Measurements from ENCODE around the gene HBA1.
"Not testable (repeated sequence)": the region's sequence is repeated elsewhere in the genome, so short reads cannot be mapped to it uniquely, and the experiment has no call there.

Gene HBA1

GRCh38 chr16:162271-162991 is 14.0 kb upstream of the HBA1 start:
- H4K20me1 ChIP-seq (ENCODE audit: control insufficient read depth, insufficient read depth, low read depth, low read length), result no peaks in the 10 kb centered on the region; the same call in 1 of the 2 replicates
- H3K9me3 ChIP-seq (ENCODE audit: control insufficient read depth, insufficient read depth, low read length), result no peaks in the 10 kb centered on the region
- peaks cover 9% of the 10 kb centered on the region; the same call in 1 of the 2 replicates for H3F3A ChIP-seq (ENCODE audit: control insufficient read depth, insufficient read depth)
- H3K4me1 ChIP-seq (ENCODE audit: control insufficient read depth, low read length), result peaks cover 27% of the 10 kb centered on the region
- peaks cover 31% of the 10 kb centered on the region for H3K27me3 ChIP-seq (ENCODE audit: control insufficient read depth, low read length)
- no peak overlapping the region for H3K4me2 ChIP-seq (ENCODE audit: low read length)
- no peak overlapping the region for H3K4me3 ChIP-seq (ENCODE audit: low read length)
- no peaks in the 10 kb centered on the region for H3K36me3 ChIP-seq (ENCODE audit: control insufficient read depth, low read length)
- no peak overlapping the region for H3K27ac ChIP-seq (ENCODE audit: low read depth, low read length)
- no peaks in the 10 kb centered on the region for H3K79me2 ChIP-seq (ENCODE audit: control insufficient read depth, low read length)
- H3K9me2 ChIP-seq (replicated peaks; ENCODE audit: control insufficient read depth, low read length), result no peaks in the 10 kb centered on the region
- TF ChIP-seq EZH2phosphoT487 (IDR thresholded peaks at IDR 0.05; ENCODE audit: borderline replicate concordance, low read length), result no peak
- TF ChIP-seq, protein P1, sequence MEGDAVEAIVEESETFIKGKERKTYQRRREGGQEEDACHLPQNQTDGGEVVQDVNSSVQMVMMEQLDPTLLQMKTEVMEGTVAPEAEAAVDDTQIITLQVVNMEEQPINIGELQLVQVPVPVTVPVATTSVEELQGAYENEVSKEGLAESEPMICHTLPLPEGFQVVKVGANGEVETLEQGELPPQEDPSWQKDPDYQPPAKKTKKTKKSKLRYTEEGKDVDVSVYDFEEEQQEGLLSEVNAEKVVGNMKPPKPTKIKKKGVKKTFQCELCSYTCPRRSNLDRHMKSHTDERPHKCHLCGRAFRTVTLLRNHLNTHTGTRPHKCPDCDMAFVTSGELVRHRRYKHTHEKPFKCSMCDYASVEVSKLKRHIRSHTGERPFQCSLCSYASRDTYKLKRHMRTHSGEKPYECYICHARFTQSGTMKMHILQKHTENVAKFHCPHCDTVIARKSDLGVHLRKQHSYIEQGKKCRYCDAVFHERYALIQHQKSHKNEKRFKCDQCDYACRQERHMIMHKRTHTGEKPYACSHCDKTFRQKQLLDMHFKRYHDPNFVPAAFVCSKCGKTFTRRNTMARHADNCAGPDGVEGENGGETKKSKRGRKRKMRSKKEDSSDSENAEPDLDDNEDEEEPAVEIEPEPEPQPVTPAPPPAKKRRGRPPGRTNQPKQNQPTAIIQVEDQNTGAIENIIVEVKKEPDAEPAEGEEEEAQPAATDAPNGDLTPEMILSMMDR (IDR thresholded peaks at IDR 0.05; ENCODE audit: low read depth, low read length, poor library complexity, severe bottlenecking), result no peak

- Histone ChIP-seq H3K4me1 (ENCODE audit: control insufficient read depth, low read length) (peaks cover 24% of the 10 kb centered on the region), H3K27me3 (ENCODE audit: control insufficient read depth, low read length) (peaks cover 38% of the 10 kb centered on the region)
- H4K20me1 ChIP-seq (ENCODE audit: control insufficient read depth, insufficient read depth, low read depth, low read length); H3F3A ChIP-seq (ENCODE audit: control insufficient read depth, insufficient read depth); H3K9me2 ChIP-seq (replicated peaks; ENCODE audit: control insufficient read depth, low read length); H3K4me3 ChIP-seq (ENCODE audit: low read length); H3K36me3 ChIP-seq (ENCODE audit: control insufficient read depth, low read length); H3K9me3 ChIP-seq (ENCODE audit: control insufficient read depth, insufficient read depth, low read length); H3K4me2 ChIP-seq (ENCODE audit: low read length); H3K27ac ChIP-seq (ENCODE audit: low read depth, low read length); H3K79me2 ChIP-seq (ENCODE audit: control insufficient read depth, low read length): not testable (repeated sequence)
These were observed 13.3 kb upstream of the HBA1 start for GRCh38 chr16:163139-163538.

GRCh38 chr16:163696-164095 is 12.8 kb upstream of the HBA1 start:
- Histone ChIP-seq H3K4me1 (ENCODE audit: control insufficient read depth, low read length) (peaks cover 20% of the 10 kb centered on the region), H3K27me3 (ENCODE audit: control insufficient read depth, low read length) (peaks cover 43% of the 10 kb centered on the region)
- H3K4me2 ChIP-seq (ENCODE audit: low read length); H3K36me3 ChIP-seq (ENCODE audit: control insufficient read depth, low read length); H3K9me2 ChIP-seq (replicated peaks; ENCODE audit: control insufficient read depth, low read length); H3K9me3 ChIP-seq (ENCODE audit: control insufficient read depth, insufficient read depth, low read length); H3K4me3 ChIP-seq (ENCODE audit: low read length); H4K20me1 ChIP-seq (ENCODE audit: control insufficient read depth, insufficient read depth, low read depth, low read length); H3F3A ChIP-seq (ENCODE audit: control insufficient read depth, insufficient read depth); H3K27ac ChIP-seq (ENCODE audit: low read depth, low read length); H3K79me2 ChIP-seq (ENCODE audit: control insufficient read depth, low read length): not testable (repeated sequence)

GRCh38 chr16:164134-164823 is 12.2 kb upstream of the HBA1 start:
- not testable (repeated sequence) for H3K4me3 ChIP-seq (ENCODE audit: low read length); H3K36me3 ChIP-seq (ENCODE audit: control insufficient read depth, low read length); H3F3A ChIP-seq (ENCODE audit: control insufficient read depth, insufficient read depth); H3K27ac ChIP-seq (ENCODE audit: low read depth, low read length); H3K9me2 ChIP-seq (replicated peaks; ENCODE audit: control insufficient read depth, low read length); H4K20me1 ChIP-seq (ENCODE audit: control insufficient read depth, insufficient read depth, low read depth, low read length); H3K9me3 ChIP-seq (ENCODE audit: control insufficient read depth, insufficient read depth, low read length); H3K4me2 ChIP-seq (ENCODE audit: low read length); H3K79me2 ChIP-seq (ENCODE audit: control insufficient read depth, low read length)
- H3K27me3 ChIP-seq (ENCODE audit: control insufficient read depth, low read length), result peaks cover 48% of the 10 kb centered on the region
- H3K4me1 ChIP-seq (ENCODE audit: control insufficient read depth, low read length), result peaks cover 20% of the 10 kb centered on the region

Measured in DOHH2 (cell line).